ENCODE data around the gene KLK7.

Gene KLK7

GRCh38 chr19:51000426-51000825 is 16.7 kb upstream of the KLK7 start:
- Histone ChIP-seq H3K9me2 (replicated peaks; ENCODE audit: low read depth, low read length) (no peaks in the 10 kb centered on the region), H2AFZ (ENCODE audit: low read length) (no peak overlapping the region), H3K9me3 (ENCODE audit: insufficient read depth, low read depth, low read length) (peaks cover 5% of the 10 kb centered on the region; the same call in 1 of the 2 replicates), H3K4me3 (ENCODE audit: low read length, poor library complexity, severe bottlenecking) (no peak overlapping the region), H3K4me2 (ENCODE audit: low read depth, low read length, poor library complexity, severe bottlenecking) (no peak overlapping the region), H3F3A (ENCODE audit: low read depth) (no peaks in the 10 kb centered on the region), H3K36me3 (ENCODE audit: insufficient read depth, low read length) (no peaks in the 10 kb centered on the region), H3K27me3 (ENCODE audit: insufficient read depth, low read length, poor library complexity, severe bottlenecking) (no peaks in the 10 kb centered on the region), H3K79me2 (ENCODE audit: insufficient read depth, low read length) (no peaks in the 10 kb centered on the region), H4K20me1 (ENCODE audit: insufficient read depth, low read length, poor library complexity, severe bottlenecking) (no peaks in the 10 kb centered on the region), H3K4me1 (ENCODE audit: insufficient read depth, low read length, poor library complexity, severe bottlenecking) (no peaks in the 10 kb centered on the region), H3K9ac (ENCODE audit: low read depth, low read length, poor library complexity, severe bottlenecking) (no peak overlapping the region)
- TF ChIP-seq EZH2phosphoT487 (IDR thresholded peaks at IDR 0.05; ENCODE audit: borderline replicate concordance): no peak
- TF ChIP-seq, protein P1, sequence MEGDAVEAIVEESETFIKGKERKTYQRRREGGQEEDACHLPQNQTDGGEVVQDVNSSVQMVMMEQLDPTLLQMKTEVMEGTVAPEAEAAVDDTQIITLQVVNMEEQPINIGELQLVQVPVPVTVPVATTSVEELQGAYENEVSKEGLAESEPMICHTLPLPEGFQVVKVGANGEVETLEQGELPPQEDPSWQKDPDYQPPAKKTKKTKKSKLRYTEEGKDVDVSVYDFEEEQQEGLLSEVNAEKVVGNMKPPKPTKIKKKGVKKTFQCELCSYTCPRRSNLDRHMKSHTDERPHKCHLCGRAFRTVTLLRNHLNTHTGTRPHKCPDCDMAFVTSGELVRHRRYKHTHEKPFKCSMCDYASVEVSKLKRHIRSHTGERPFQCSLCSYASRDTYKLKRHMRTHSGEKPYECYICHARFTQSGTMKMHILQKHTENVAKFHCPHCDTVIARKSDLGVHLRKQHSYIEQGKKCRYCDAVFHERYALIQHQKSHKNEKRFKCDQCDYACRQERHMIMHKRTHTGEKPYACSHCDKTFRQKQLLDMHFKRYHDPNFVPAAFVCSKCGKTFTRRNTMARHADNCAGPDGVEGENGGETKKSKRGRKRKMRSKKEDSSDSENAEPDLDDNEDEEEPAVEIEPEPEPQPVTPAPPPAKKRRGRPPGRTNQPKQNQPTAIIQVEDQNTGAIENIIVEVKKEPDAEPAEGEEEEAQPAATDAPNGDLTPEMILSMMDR (conservative IDR thresholded peaks at IDR 0.05; ENCODE audit: low read length): no peak

DNA sequence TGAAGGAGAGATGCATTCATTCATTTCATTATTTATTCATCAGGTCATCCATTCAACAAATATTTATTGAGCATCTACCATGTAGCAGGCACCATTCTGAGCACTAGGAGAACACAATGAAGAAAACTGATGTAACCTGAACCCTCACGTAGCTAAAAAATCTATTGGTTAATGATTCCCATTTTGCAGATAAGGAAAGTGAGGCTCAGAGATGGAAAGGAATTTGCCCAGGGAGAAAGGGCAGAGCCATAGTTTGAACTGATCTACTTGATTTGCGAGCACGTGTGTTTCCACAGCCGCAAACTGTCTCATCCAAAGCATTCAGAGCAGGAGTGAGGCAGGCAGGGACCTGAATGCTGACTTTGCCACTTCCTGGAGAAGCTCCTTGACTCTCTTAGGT is 15.0 kb upstream of the KLK7 start:
- H3K9ac ChIP-seq (ENCODE audit: low read depth, low read length, poor library complexity, severe bottlenecking): no peak overlapping the region
- H4K20me1 ChIP-seq (ENCODE audit: insufficient read depth, low read length, poor library complexity, severe bottlenecking): no peaks in the 10 kb centered on the region
- no peaks in the 10 kb centered on the region for H3K9me2 ChIP-seq (replicated peaks; ENCODE audit: low read depth, low read length)
- H3K36me3 ChIP-seq (ENCODE audit: insufficient read depth, low read length): no peaks in the 10 kb centered on the region
- no peak overlapping the region for H3K4me2 ChIP-seq (ENCODE audit: low read depth, low read length, poor library complexity, severe bottlenecking)
- TF ChIP-seq EZH2phosphoT487 (IDR thresholded peaks at IDR 0.05; ENCODE audit: borderline replicate concordance): no peak
- TF ChIP-seq, protein P1 (conservative IDR thresholded peaks at IDR 0.05; ENCODE audit: low read length): no peak
- H3K79me2 ChIP-seq (ENCODE audit: insufficient read depth, low read length): no peaks in the 10 kb centered on the region
- peaks cover 5% of the 10 kb centered on the region; the same call in 1 of the 2 replicates for H3K9me3 ChIP-seq (ENCODE audit: insufficient read depth, low read depth, low read length)
- no peak overlapping the region for H3K4me3 ChIP-seq (ENCODE audit: low read length, poor library complexity, severe bottlenecking)
- H3F3A ChIP-seq (ENCODE audit: low read depth): no peaks in the 10 kb centered on the region
- no peak overlapping the region for H2AFZ ChIP-seq (ENCODE audit: low read length)
- H3K27me3 ChIP-seq (ENCODE audit: insufficient read depth, low read length, poor library complexity, severe bottlenecking): no peaks in the 10 kb centered on the region
- H3K4me1 ChIP-seq (ENCODE audit: insufficient read depth, low read length, poor library complexity, severe bottlenecking): no peaks in the 10 kb centered on the region

GRCh38 chr19:50998061-50998460 is 14.3 kb upstream of the KLK7 start:
- Histone ChIP-seq H3F3A (ENCODE audit: low read depth) (no peaks in the 10 kb centered on the region), H2AFZ (ENCODE audit: low read length) (no peak overlapping the region), H4K20me1 (ENCODE audit: insufficient read depth, low read length, poor library complexity, severe bottlenecking) (no peaks in the 10 kb centered on the region), H3K9me2 (replicated peaks; ENCODE audit: low read depth, low read length) (no peaks in the 10 kb centered on the region), H3K79me2 (ENCODE audit: insufficient read depth, low read length) (no peaks in the 10 kb centered on the region), H3K4me3 (ENCODE audit: low read length, poor library complexity, severe bottlenecking) (no peak overlapping the region), H3K9me3 (ENCODE audit: insufficient read depth, low read depth, low read length) (peaks cover 5% of the 10 kb centered on the region; the same call in 1 of the 2 replicates), H3K4me2 (ENCODE audit: low read depth, low read length, poor library complexity, severe bottlenecking) (no peak overlapping the region), H3K36me3 (ENCODE audit: insufficient read depth, low read length) (no peaks in the 10 kb centered on the region), H3K4me1 (ENCODE audit: insufficient read depth, low read length, poor library complexity, severe bottlenecking) (no peaks in the 10 kb centered on the region), H3K9ac (ENCODE audit: low read depth, low read length, poor library complexity, severe bottlenecking) (no peak overlapping the region), H3K27me3 (ENCODE audit: insufficient read depth, low read length, poor library complexity, severe bottlenecking) (no peaks in the 10 kb centered on the region)
- no peak for TF ChIP-seq EZH2phosphoT487 (IDR thresholded peaks at IDR 0.05; ENCODE audit: borderline replicate concordance)
- TF ChIP-seq, protein P1 (conservative IDR thresholded peaks at IDR 0.05; ENCODE audit: low read length): no peak

All from Loucy (cell line).